Effector memory CD4-positive, alpha-beta T cell (primary cell): Measurements from ENCODE around the gene PDIA5.

ENCODE experiments used
- DNase-seq, 3 donors: peaks; one replicate each; pipeline ENCODE4 v3.0.0-alpha.2; 2020
- H3K27ac ChIP-seq: 2 replicates; pipeline ENCODE4 v1.7.0; 2013; ENCODE audit warnings: mild to moderate bottlenecking, low read length, moderate library complexity; ENCODE audit not compliant: insufficient read depth, poor library complexity, severe bottlenecking
- H3K27me3 ChIP-seq: replicated peaks from 2 replicates; pipeline ENCODE4 v1.7.0; 2013; ENCODE audit warnings: mild to moderate bottlenecking, low read length; ENCODE audit not compliant: insufficient read depth, control insufficient read depth, poor library complexity, severe bottlenecking
- H3K36me3 ChIP-seq: 2 replicates; pipeline ENCODE4 v1.7.0; 2013; ENCODE audit warnings: mild to moderate bottlenecking, low read length, moderate library complexity; ENCODE audit not compliant: control insufficient read depth, insufficient read depth
- H3K4me1 ChIP-seq: 2 replicates; pipeline ENCODE4 v1.7.0; 2013; ENCODE audit warnings: low read length, mild to moderate bottlenecking; ENCODE audit not compliant: control insufficient read depth, insufficient read depth, poor library complexity, severe bottlenecking
- H3K4me3 ChIP-seq: 2 replicates; pipeline ENCODE4 v1.7.0; 2013; ENCODE audit warnings: low read length, low read depth, mild to moderate bottlenecking; ENCODE audit not compliant: insufficient read depth, poor library complexity, severe bottlenecking
- H3K9me3 ChIP-seq: 2 replicates; pipeline ENCODE4 v1.7.0; 2013; ENCODE audit warnings: mild to moderate bottlenecking, low read length, moderate library complexity; ENCODE audit not compliant: control insufficient read depth

Gene PDIA5

DNA sequence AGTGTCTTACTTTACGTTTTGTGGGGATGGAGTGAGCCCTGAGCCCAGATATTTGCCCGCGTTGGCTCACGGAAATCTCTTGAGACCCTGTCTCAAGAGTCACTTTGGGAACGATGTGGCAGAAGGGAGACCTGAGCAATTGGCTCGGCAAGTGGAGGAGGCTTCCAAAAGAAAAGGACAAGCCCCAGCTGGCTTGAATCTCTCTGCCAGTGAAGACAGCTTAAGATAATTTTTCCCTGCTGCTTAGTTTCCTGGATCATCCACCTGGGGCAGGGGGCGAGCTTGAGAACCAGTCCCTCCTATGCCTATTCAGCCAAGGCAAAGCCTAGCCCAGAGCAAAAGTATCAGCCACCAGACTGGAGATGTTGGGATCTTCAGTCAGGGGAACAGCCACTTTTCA, 135.6 kb downstream of the PDIA5 start:
- Histone ChIP-seq H3K4me3 (peak overlapping the region; percentile 75), H3K9me3 (no peaks in the 10 kb centered on the region), H3K36me3 (no peaks in the 10 kb centered on the region), H3K27me3 (no peaks in the 10 kb centered on the region), H3K4me1 (peaks cover 11% of the 10 kb centered on the region), H3K27ac (peak overlapping the region; percentile 95)
- no peak for DNase-seq
